ENCODE data around the gene RPS15. TPM values are rescaled to one million over a fixed set of nuclear protein-coding genes. Genes with fewer than 3 reads are reported as not detected.

The RPS15 gene
- total and polyA plus RNA-seq, 9 of the 15 experiments (the other 6 are each of a cell fraction or from before 2014, with no cell fraction given), result 605 to 2,791 (median 957) TPM

- H3K9ac ChIP-seq (ENCODE audit: insufficient read depth in 1 of 2, low read depth in 2 of 2, low read length in 2 of 2), result peak overlapping the region in 1 of 2 experiments; percentile 22; a peak in 1 of 4 replicates
- in situ Hi-C loops (cut with MboI) (no loop called here), intact Hi-C loops (cut with micrococcal nuclease) (no loop called here)
- H3K4me1 ChIP-seq (replicated peaks in 1 of 2; ENCODE audit: control insufficient read depth in 2 of 2, insufficient read depth in 2 of 2, low read length in 2 of 2), result peaks cover 0 to 48% of the 10 kb centered on the region in 2 experiments; a peak in 2 of 5 replicates
- ATAC-seq (no peak), DNase-seq (ENCODE audit: extremely low read depth in 1 of 4, low spot score in 3 of 4) (no peak), FAIRE-seq (no peak)
- ChIA-PET POLR2A (interaction anchor here (0.7 to 1.4 kb wide), 3 partner anchors 15 to 113 kb away, joined by 3 read pairs; no protein-coding TSS in a partner anchor), CTCF (ENCODE audit: low intra/inter-chr PET ratio) (no interaction called here)
- no peak overlapping the region for H3K4me2 ChIP-seq (ENCODE audit: insufficient read depth, low read length)
- TF ChIP-seq ESRRA (IDR thresholded peaks at IDR 0.05; ENCODE audit: borderline replicate concordance, low read depth) (no peak), POLR2G (IDR thresholded peaks at IDR 0.05; ENCODE audit: low read depth, low read length) (peak; percentile 55)
- peaks cover 81% of the 10 kb centered on the region for H3K79me2 ChIP-seq (ENCODE audit: control insufficient read depth, insufficient read depth, low read length)
- peaks cover 34% of the 10 kb centered on the region for H4K20me1 ChIP-seq (replicated peaks; ENCODE audit: control insufficient read depth, insufficient read depth, low read length)
- no peak overlapping the region for H3K27ac ChIP-seq (ENCODE audit: extremely low read depth, low read depth, low read length)
- H3K27me3 ChIP-seq (ENCODE audit: control insufficient read depth in 2 of 2, insufficient read depth in 2 of 2, low read length in 2 of 2), result no peaks in the 10 kb centered on the region
- H2AFZ ChIP-seq (ENCODE audit: low read depth, low read length), result no peak overlapping the region
- no peak overlapping the region for H3K4me3 ChIP-seq
- peaks cover 10% of the 10 kb centered on the region for H3K9me1 ChIP-seq (ENCODE audit: control insufficient read depth, insufficient read depth, low read length)
- 94% methylated on average over 20 of the region's 22 CpGs for WGBS (ENCODE audit: insufficient coverage, low coverage, missing lambda C conversion rate)
- no TSS peak for BruUV-seq (replicated peaks)
- peaks cover 98% of the 10 kb centered on the region for H3K36me3 ChIP-seq (ENCODE audit: control insufficient read depth, insufficient read depth, low read length)
- H3K9me3 ChIP-seq (replicated peaks; ENCODE audit: control insufficient read depth, insufficient read depth, low read depth, low read length), result no peaks in the 10 kb centered on the region
Observed at GRCh38 chr19:1421958-1422305, 16.3 kb upstream of the RPS15 start.

DNA sequence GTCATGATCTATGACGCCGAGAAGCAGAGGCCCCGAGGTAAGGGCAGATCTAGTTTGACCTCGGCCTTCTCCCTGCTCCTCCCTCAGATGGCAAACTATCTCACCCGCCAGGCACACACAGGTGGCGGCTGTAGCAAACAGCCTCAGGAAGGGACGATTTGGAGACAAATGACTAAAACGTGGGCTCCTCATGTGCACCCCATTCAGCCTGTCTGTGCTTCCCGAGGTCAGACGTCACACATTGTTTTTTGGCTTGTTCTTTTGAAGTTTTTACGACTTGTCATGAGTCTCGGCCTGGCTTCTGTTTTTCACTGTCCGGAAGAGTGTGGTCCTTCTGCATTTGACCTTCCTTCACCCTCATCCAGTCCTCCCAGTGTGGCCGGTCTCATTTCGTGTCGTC is 15.8 kb upstream of the RPS15 start:
- CTCF ChIA-PET (ENCODE audit: low intra/inter-chr PET ratio), result no interaction called here

More for the DNA sequence above, 15.8 kb upstream of the RPS15 start:
- Histone ChIP-seq H4K20me1 (replicated peaks; ENCODE audit: control insufficient read depth, insufficient read depth, low read length) (peaks cover 30% of the 10 kb centered on the region; the same call in 1 of the 2 replicates), H3K4me3 (no peak overlapping the region), H3K79me2 (ENCODE audit: control insufficient read depth, insufficient read depth, low read length) (peaks cover 76% of the 10 kb centered on the region), H3K9me3 (replicated peaks; ENCODE audit: control insufficient read depth, insufficient read depth, low read depth, low read length) (no peaks in the 10 kb centered on the region), H3K9ac (ENCODE audit: insufficient read depth in 1 of 2, low read depth in 2 of 2, low read length in 2 of 2) (peak overlapping the region in 1 of 2 experiments; percentile 22; a peak in 1 of 4 replicates), H3K36me3 (ENCODE audit: control insufficient read depth, insufficient read depth, low read length) (peaks cover 98% of the 10 kb centered on the region), H2AFZ (ENCODE audit: low read depth, low read length) (no peak overlapping the region), H3K4me2 (ENCODE audit: insufficient read depth, low read length) (no peak overlapping the region), H3K4me1 (replicated peaks in 1 of 2; ENCODE audit: control insufficient read depth in 2 of 2, insufficient read depth in 2 of 2, low read length in 2 of 2) (peaks cover 0 to 48% of the 10 kb centered on the region in 2 experiments; a peak in 2 of 5 replicates), H3K9me1 (ENCODE audit: control insufficient read depth, insufficient read depth, low read length) (peaks cover 6% of the 10 kb centered on the region), H3K27ac (ENCODE audit: extremely low read depth, low read depth, low read length) (no peak overlapping the region), H3K27me3 (ENCODE audit: control insufficient read depth in 2 of 2, insufficient read depth in 2 of 2, low read length in 2 of 2) (no peaks in the 10 kb centered on the region)
- 84% methylated on average over 15 of the region's 16 CpGs for WGBS (ENCODE audit: insufficient coverage, low coverage, missing lambda C conversion rate)
- FAIRE-seq, result no peak
- DNase-seq (ENCODE audit: extremely low read depth in 1 of 4, low spot score in 3 of 4), result no peak
- intact Hi-C loops (cut with micrococcal nuclease) (no loop called here), in situ Hi-C loops (cut with MboI) (no loop called here)
- no peak for TF ChIP-seq ZNF175 (CRISPR knock-in tag; IDR thresholded peaks at IDR 0.05; ENCODE audit: low read depth)
- TF ChIP-seq, protein P1, sequence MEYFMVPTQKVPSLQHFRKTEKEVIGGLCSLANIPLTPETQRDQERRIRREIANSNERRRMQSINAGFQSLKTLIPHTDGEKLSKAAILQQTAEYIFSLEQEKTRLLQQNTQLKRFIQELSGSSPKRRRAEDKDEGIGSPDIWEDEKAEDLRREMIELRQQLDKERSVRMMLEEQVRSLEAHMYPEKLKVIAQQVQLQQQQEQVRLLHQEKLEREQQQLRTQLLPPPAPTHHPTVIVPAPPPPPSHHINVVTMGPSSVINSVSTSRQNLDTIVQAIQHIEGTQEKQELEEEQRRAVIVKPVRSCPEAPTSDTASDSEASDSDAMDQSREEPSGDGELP (CRISPR knock-in tag; IDR thresholded peaks at IDR 0.05; ENCODE audit: borderline replicate concordance), result peak; percentile 18; the same call in 1 of the 2 replicates
- POLR2A ChIA-PET, result interaction anchor here (0.7 to 2.4 kb wide), 4 partner anchors 9 to 113 kb away, joined by 3 to 6 read pairs (median 4); no protein-coding TSS in a partner anchor
- BruUV-seq (replicated peaks), result no TSS peak
- ATAC-seq, result no peak

Data from K562 (cell line).